Fibroblast of villous mesenchyme (primary cell): ENCODE results near the gene VPS25. TPM values are rescaled to one million over a fixed set of nuclear protein-coding genes. Genes with fewer than 3 reads are reported as not detected.
"Not testable (repeated sequence)": the region's sequence is repeated elsewhere in the genome, so short reads cannot be mapped to it uniquely, and the experiment has no call there.

Source experiments
- DNase-seq: peaks from one replicate; pipeline ENCODE4 v3.0.0-alpha.2; 2010; ENCODE audit warnings: low read depth
- H3K4me3 ChIP-seq: 2 replicates; pipeline ENCODE4 v1.5.1; 2011; ENCODE audit warnings: low read depth, mild to moderate bottlenecking, low read length
- CTCF ChIP-seq: IDR thresholded peaks from 2 replicates; pipeline ENCODE4 v1.5.1; 2012; ENCODE audit warnings: low read depth, mild to moderate bottlenecking, low read length; ENCODE audit not compliant: insufficient read depth
- total RNA-seq: library from RNA; depleted of rRNA; stranded (reverse); fragments of >200 nt; gene quantifications from 2 replicates; pipeline ENCODE4 v1.2.3, GENCODE V29; 2012

The VPS25 gene
- total RNA-seq, 1 donor: 52.2 TPM

GRCh38 chr17:42759982-42760651 lies 13.1 kb upstream of the VPS25 start:
- TF ChIP-seq CTCF: no peak
- no peak for DNase-seq
- H3K4me3 ChIP-seq: no peak overlapping the region

- no peak for TF ChIP-seq CTCF
- no peak for DNase-seq
Observed at GRCh38 chr17:42760652-42761581, 12.3 kb upstream of the VPS25 start, which contains the start of gene RAMP2. RAMP2 (plus strand) TSS chr17:42761227; CDS start chr17:42761262, 35 bp downstream.

GRCh38 chr17:42761638-42762037 lies 11.6 kb upstream of the VPS25 start:
- peak overlapping the region; percentile 50 for H3K4me3 ChIP-seq
- DNase-seq: no peak
- TF ChIP-seq CTCF: no peak

More at GRCh38 chr17:42760652-42761581, 12.3 kb upstream of the VPS25 start, which contains the start of gene RAMP2:
- H3K4me3 ChIP-seq: peak within 1 kb of the TSS; percentile 50

DNA sequence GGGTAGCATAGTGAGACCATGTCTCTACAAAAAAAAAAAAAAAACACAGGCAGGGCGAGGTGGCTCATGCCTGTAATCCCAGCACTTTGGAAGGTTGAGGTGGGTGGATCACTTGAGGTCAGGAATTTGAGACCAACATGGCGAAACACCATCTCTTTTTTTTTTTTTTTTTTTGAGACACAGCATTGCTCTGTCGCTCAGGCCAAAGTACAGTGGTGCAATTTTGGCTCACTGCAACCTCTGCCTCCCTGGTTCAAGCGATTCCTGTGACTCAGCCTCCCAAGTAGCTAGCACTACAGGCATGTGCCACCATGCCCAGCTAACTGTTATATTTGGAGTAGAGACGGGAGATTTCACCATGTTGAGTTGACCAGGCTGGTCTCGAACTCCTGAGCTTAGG lies 7.1 kb upstream of the VPS25 start:
- H3K4me3 ChIP-seq: no peak overlapping the region
- DNase-seq: no peak
- no peak for TF ChIP-seq CTCF

DNA sequence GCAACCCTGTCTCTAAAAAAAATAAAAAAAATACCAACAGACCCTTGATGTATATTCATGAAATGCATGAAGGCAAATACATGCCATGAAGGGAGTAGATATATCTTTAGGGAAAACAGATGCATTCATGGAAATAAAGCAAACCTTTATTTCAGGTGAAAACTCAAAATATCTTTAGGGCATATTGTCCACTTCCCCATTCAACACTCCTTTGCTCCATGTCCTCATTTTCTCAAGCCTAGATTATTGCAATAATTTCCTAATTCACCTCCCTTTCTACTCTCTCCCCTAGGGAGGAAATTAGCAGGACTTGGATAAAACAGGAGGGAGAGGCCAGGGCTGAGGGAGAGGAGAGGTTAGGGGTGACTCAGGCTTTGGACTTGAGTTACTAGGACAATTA lies 5.7 kb upstream of the VPS25 start:
- no peak for DNase-seq
- TF ChIP-seq CTCF: no peak
- H3K4me3 ChIP-seq: no peak overlapping the region

DNA sequence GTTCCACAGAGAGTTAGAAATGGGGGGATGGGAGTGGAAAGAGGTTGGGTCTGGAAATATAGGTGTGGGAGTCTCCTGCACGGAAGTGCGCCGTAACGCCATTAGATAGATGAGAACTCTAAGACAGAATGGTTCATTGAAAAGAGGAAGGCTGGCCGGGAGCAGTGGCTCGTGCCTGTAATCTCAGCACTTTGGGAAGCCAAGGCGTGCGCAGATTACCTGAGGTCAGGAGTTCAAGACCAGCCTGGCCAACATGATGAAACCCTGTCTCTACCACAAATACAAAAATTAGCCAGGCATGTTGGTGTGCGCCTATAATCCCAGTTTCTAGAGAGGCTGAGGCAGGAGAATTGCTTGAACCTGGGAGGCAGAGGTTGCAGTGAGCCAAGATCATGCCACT lies 5.2 kb upstream of the VPS25 start:
- H3K4me3 ChIP-seq, DNase-seq: not testable (repeated sequence)

DNA sequence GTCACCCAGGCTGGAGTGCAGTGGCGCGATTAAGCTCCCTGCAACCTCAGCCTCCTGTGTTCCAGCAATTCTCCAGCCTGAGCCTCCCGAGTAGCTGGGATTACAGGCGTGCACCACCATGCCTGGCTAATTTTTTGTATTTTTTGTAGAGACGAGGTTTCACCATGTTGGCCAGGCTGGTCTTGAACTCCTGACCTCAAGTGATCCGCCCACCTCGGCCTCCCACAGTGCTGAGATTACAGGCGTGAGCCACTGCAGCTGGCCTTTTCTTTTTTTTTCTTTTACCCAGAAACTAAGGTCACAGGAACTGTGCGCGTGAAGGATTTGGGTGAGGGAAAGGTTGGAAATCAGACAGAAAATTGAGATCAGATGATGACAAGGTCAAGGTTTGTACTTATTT lies 3.3 kb upstream of the VPS25 start:
- not testable (repeated sequence) for H3K4me3 ChIP-seq, DNase-seq

DNA sequence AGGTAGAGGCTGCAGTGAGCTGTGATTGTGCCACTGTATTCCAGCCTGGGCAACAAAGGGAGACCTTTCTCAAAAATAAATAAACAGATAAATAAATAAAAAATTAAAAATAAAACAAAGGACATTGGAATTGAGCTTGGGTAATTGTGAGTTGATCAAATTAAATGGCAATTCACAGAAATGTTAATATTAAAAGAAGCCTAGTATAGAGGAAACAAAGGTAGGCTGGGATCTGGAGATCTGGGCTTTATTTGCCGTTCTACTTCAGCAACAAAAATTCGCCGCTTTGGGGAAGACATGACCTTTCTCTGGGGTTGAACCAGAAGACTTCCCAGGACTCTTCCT lies 332 bp upstream of the VPS25 start:
- DNase-seq: no peak
- no peak for TF ChIP-seq CTCF
- H3K4me3 ChIP-seq: peak overlapping the region; percentile 91
